ENCODE data around the gene TMTC1. TPM values are rescaled to one million over a fixed set of nuclear protein-coding genes. Genes with fewer than 3 reads are reported as not detected.

The TMTC1 gene
- total and polyA plus RNA-seq, 2 of the 8 experiments (the other 6 are each of a cell fraction or from before 2014, with no cell fraction given): 15.4 to 20.8 TPM

- no peak overlapping the region for H3K9ac ChIP-seq (replicated peaks in 1 of 4; ENCODE audit: extremely low read depth in 1 of 4, low read depth in 3 of 4, low read length in 3 of 4)
- no peak overlapping the region for H2BK20ac ChIP-seq (ENCODE audit: low read length)
- no peaks in the 10 kb centered on the region for H3K27me3 ChIP-seq (replicated peaks in 1 of 4; ENCODE audit: control insufficient read depth in 3 of 4, extremely low read depth in 1 of 4, insufficient read depth in 3 of 4, low read length in 3 of 4)
- no peak overlapping the region for H2BK5ac ChIP-seq (ENCODE audit: low read depth, low read length)
- H2AK5ac ChIP-seq (ENCODE audit: low read depth, low read length): no peak overlapping the region
- no peak overlapping the region for H4K8ac ChIP-seq (ENCODE audit: extremely low read depth, insufficient read depth, low read length)
- H3K23ac ChIP-seq (ENCODE audit: insufficient read length): no peak overlapping the region
- no peak overlapping the region for H2AFZ ChIP-seq (ENCODE audit: low read length)
- H2BK15ac ChIP-seq (ENCODE audit: low read length): no peak overlapping the region
- no peak overlapping the region for H2BK12ac ChIP-seq (ENCODE audit: low read depth, low read length)
- no peaks in the 10 kb centered on the region for H3K4me1 ChIP-seq (replicated peaks in 1 of 4; ENCODE audit: control insufficient read depth in 3 of 4, insufficient read depth in 4 of 4, low read length in 3 of 4)
- H3K79me1 ChIP-seq (ENCODE audit: low read depth, low read length): no peaks in the 10 kb centered on the region
- DNase-seq (ENCODE audit: low read depth in 1 of 2, low spot score in 2 of 2) (no peak), FAIRE-seq (no peak)
- no peaks in the 10 kb centered on the region for H3K9me3 ChIP-seq (ENCODE audit: insufficient read depth in 2 of 2, low read depth in 1 of 2, low read length in 1 of 2)
- no peak overlapping the region for H3K4ac ChIP-seq (replicated peaks; ENCODE audit: insufficient read length, low read depth, low read length)
- no peak overlapping the region for H3K56ac ChIP-seq (replicated peaks; ENCODE audit: insufficient read length, low read depth, low read length)
- ChIA-PET POLR2A (ENCODE audit: partially characterized antibody) (no interaction called here), CTCF (ENCODE audit: partially characterized antibody) (interaction anchor here (0.6 to 5.2 kb wide), 11 partner anchors 8 to 1150 kb away, joined by 3 to 28 read pairs (median 3); no protein-coding TSS in a partner anchor)
- H3K79me2 ChIP-seq (ENCODE audit: control insufficient read depth in 1 of 2, insufficient read depth in 2 of 2, low read length in 2 of 2): no peaks in the 10 kb centered on the region
- H3K4me2 ChIP-seq (ENCODE audit: insufficient read depth in 1 of 2, low read depth in 2 of 2, low read length in 2 of 2): no peak overlapping the region
- no peak overlapping the region for H3K4me3 ChIP-seq (ENCODE audit: extremely low read depth in 1 of 4, insufficient read depth in 2 of 4, low read depth in 3 of 4, low read length in 4 of 4)
- H3K36me3 ChIP-seq (ENCODE audit: control insufficient read depth in 2 of 4, insufficient read depth in 4 of 4, low read length in 3 of 4): no peaks in the 10 kb centered on the region
- H3K18ac ChIP-seq (ENCODE audit: extremely low read depth, low read length): no peak overlapping the region
- no peak overlapping the region for H2BK120ac ChIP-seq (replicated peaks; ENCODE audit: low read depth, low read length)
- no peak overlapping the region for H4K5ac ChIP-seq (ENCODE audit: insufficient read length, low read depth, low read length)
- H3K14ac ChIP-seq (ENCODE audit: insufficient read length): no peak overlapping the region
- H3K23me2 ChIP-seq (ENCODE audit: low read depth, low read length): no peaks in the 10 kb centered on the region; the same call in 1 of the 2 replicates
- no peak overlapping the region for H3K27ac ChIP-seq (ENCODE audit: low read depth, low read length)
- H4K20me1 ChIP-seq (replicated peaks in 1 of 2; ENCODE audit: control insufficient read depth in 1 of 2, insufficient read depth in 2 of 2, low read length in 2 of 2): no peaks in the 10 kb centered on the region
- no peak overlapping the region for H4K91ac ChIP-seq (replicated peaks; ENCODE audit: insufficient read length, low read length)
- WGBS, 2 experiments (ENCODE audit: extremely low coverage in 1 of 2, insufficient coverage in 1 of 2, insufficient read length in 1 of 2, insufficient replicate concordance in 2 of 2, low coverage in 1 of 2, low lambda C conversion rate in 2 of 2, missing lambda C conversion rate in 1 of 2): 88% methylated on average over 3 of the region's 3 CpGs; no CpG with 5 or more reads in 1 of the 2 experiments
- TF ChIP-seq EGR1 (IDR thresholded peaks at IDR 0.05; ENCODE audit: borderline replicate concordance, low read depth, low read length) (no peak), BCL11A (IDR thresholded peaks at IDR 0.05; ENCODE audit: low read depth in 2 of 2, low read length in 2 of 2) (no peak), ATF2 (IDR thresholded peaks at IDR 0.05; ENCODE audit: low read length) (no peak), SP4 (IDR thresholded peaks at IDR 0.05; ENCODE audit: low read length) (no peak), NRF1 (IDR thresholded peaks at IDR 0.05; ENCODE audit: low read depth, low read length) (no peak), TBP (IDR thresholded peaks at IDR 0.05; ENCODE audit: low read depth, low read length) (no peak), SIRT6 (IDR thresholded peaks at IDR 0.05; ENCODE audit: low read length) (no peak), RAD21 (IDR thresholded peaks at IDR 0.05 in 1 of 2, conservative IDR thresholded peaks at IDR 0.05 in 1 of 2; ENCODE audit: low read depth in 2 of 2, low read length in 2 of 2) (no peak), KDM1A (IDR thresholded peaks at IDR 0.05; ENCODE audit: borderline replicate concordance, low read length) (no peak), CBX8 (IDR thresholded peaks at IDR 0.05; ENCODE audit: borderline replicate concordance, low read depth, low read length) (no peak), SP1 (IDR thresholded peaks at IDR 0.05; ENCODE audit: low read depth, low read length) (no peak), SIN3A (conservative IDR thresholded peaks at IDR 0.05 in 1 of 2, IDR thresholded peaks at IDR 0.05 in 1 of 2; ENCODE audit: low read depth in 1 of 2, low read length in 2 of 2) (no peak), PHF8 (conservative IDR thresholded peaks at IDR 0.05; ENCODE audit: low read depth, low read length) (no peak)
These were observed 231.9 kb downstream of the TMTC1 start for GRCh38 chr12:29551812-29552211.
